HUES64 (cell line): ENCODE measurements around the gene CCDC68.

ENCODE experiments used
- H3K27ac ChIP-seq: 2 replicates; pipeline ENCODE4 v1.7.0; 2013; ENCODE audit warnings: low read depth, low read length, inconsistent platforms
- H3K27me3 ChIP-seq: 2 replicates; pipeline ENCODE4 v1.6.1; 2013; ENCODE audit warnings: mild to moderate bottlenecking, low read length; ENCODE audit not compliant: insufficient read depth
- H3K36me3 ChIP-seq: 2 replicates; pipeline ENCODE4 v1.6.1; 2013; ENCODE audit warnings: mild to moderate bottlenecking, low read length; ENCODE audit not compliant: insufficient read depth
- H3K4me1 ChIP-seq: 2 replicates; pipeline ENCODE4 v1.6.1; 2013; ENCODE audit warnings: mild to moderate bottlenecking, low read length, moderate library complexity; ENCODE audit not compliant: insufficient read depth
- H3K4me3 ChIP-seq: 2 replicates; pipeline ENCODE4 v1.5.1; 2013; ENCODE audit warnings: mild to moderate bottlenecking, low read length, moderate library complexity
- H3K9ac ChIP-seq: 2 replicates; pipeline ENCODE4 v1.6.1; 2013; ENCODE audit warnings: mild to moderate bottlenecking, low read depth, low read length
- H3K9me3 ChIP-seq: 2 replicates; pipeline ENCODE4 v1.6.1; 2013; ENCODE audit warnings: low read depth, low read length; ENCODE audit not compliant: insufficient read depth
- WGBS: fragments of 150-250, 120-280 bp; methylation state at CpG from one replicate; pipeline ENCODE4 v1.1.7; 2013; ENCODE audit warnings: missing lambda C conversion rate; 5-methylcytosine and 5-hydroxymethylcytosine counted together

CCDC68 gene

GRCh38 chr18:54942144-54942543, 17.1 kb downstream of the CCDC68 start:
- H3K36me3 ChIP-seq: no peaks in the 10 kb centered on the region
- H3K9me3 ChIP-seq: no peaks in the 10 kb centered on the region
- H3K4me3 ChIP-seq: no peak overlapping the region
- no peak overlapping the region for H3K9ac ChIP-seq
- no peaks in the 10 kb centered on the region for H3K27me3 ChIP-seq
- no peak overlapping the region for H3K27ac ChIP-seq
- 94% methylated on average over 4 of the region's 4 CpGs for WGBS
- H3K4me1 ChIP-seq: no peaks in the 10 kb centered on the region

- H3K9ac ChIP-seq: no peak overlapping the region
- WGBS: 79% methylated on average over 7 of the region's 7 CpGs
- H3K27ac ChIP-seq: no peak overlapping the region
- H3K4me1 ChIP-seq: no peaks in the 10 kb centered on the region
- no peaks in the 10 kb centered on the region for H3K9me3 ChIP-seq
- H3K36me3 ChIP-seq: no peaks in the 10 kb centered on the region
- H3K4me3 ChIP-seq: no peak overlapping the region
- H3K27me3 ChIP-seq: no peaks in the 10 kb centered on the region
Observed at GRCh38 chr18:54939361-54939917, 19.8 kb downstream of the CCDC68 start.

GRCh38 chr18:54938506-54938905, 20.8 kb downstream of the CCDC68 start:
- Histone ChIP-seq H3K36me3 (no peaks in the 10 kb centered on the region), H3K4me3 (no peak overlapping the region), H3K9ac (no peak overlapping the region), H3K27ac (no peak overlapping the region), H3K27me3 (no peaks in the 10 kb centered on the region), H3K4me1 (no peaks in the 10 kb centered on the region), H3K9me3 (no peaks in the 10 kb centered on the region)
- WGBS: 95% methylated on average over 3 of the region's 3 CpGs

GRCh38 chr18:54932472-54932871, 26.8 kb downstream of the CCDC68 start:
- no peaks in the 10 kb centered on the region for H3K36me3 ChIP-seq
- no peaks in the 10 kb centered on the region for H3K9me3 ChIP-seq
- H3K27ac ChIP-seq: no peak overlapping the region
- 94% methylated on average over 1 of the region's 1 CpG for WGBS
- H3K9ac ChIP-seq: no peak overlapping the region
- H3K4me3 ChIP-seq: no peak overlapping the region
- H3K27me3 ChIP-seq: no peaks in the 10 kb centered on the region
- no peaks in the 10 kb centered on the region for H3K4me1 ChIP-seq

- Histone ChIP-seq H3K27me3 (no peaks in the 10 kb centered on the region), H3K4me1 (no peaks in the 10 kb centered on the region), H3K9ac (no peak overlapping the region), H3K9me3 (no peaks in the 10 kb centered on the region), H3K4me3 (no peak overlapping the region), H3K27ac (no peak overlapping the region), H3K36me3 (no peaks in the 10 kb centered on the region)
- WGBS: 92% methylated on average over 4 of the region's 4 CpGs
Observed at GRCh38 chr18:54931152-54931551, 28.1 kb downstream of the CCDC68 start.

GRCh38 chr18:54928236-54928635, 31.0 kb downstream of the CCDC68 start:
- no peak overlapping the region for H3K27ac ChIP-seq
- H3K36me3 ChIP-seq: no peaks in the 10 kb centered on the region
- no peaks in the 10 kb centered on the region for H3K9me3 ChIP-seq
- H3K9ac ChIP-seq: no peak overlapping the region
- WGBS: 91% methylated on average over 2 of the region's 2 CpGs
- H3K4me1 ChIP-seq: no peaks in the 10 kb centered on the region
- no peak overlapping the region for H3K4me3 ChIP-seq
- H3K27me3 ChIP-seq: no peaks in the 10 kb centered on the region

GRCh38 chr18:54926593-54927325, 32.5 kb downstream of the CCDC68 start:
- 95% methylated on average over 3 of the region's 3 CpGs for WGBS
- H3K9me3 ChIP-seq: no peaks in the 10 kb centered on the region
- H3K27me3 ChIP-seq: no peaks in the 10 kb centered on the region
- no peak overlapping the region for H3K9ac ChIP-seq
- no peaks in the 10 kb centered on the region for H3K36me3 ChIP-seq
- no peaks in the 10 kb centered on the region for H3K4me1 ChIP-seq
- H3K27ac ChIP-seq: no peak overlapping the region
- H3K4me3 ChIP-seq: no peak overlapping the region

GRCh38 chr18:54924948-54925347, 34.3 kb downstream of the CCDC68 start:
- Histone ChIP-seq H3K4me1 (no peaks in the 10 kb centered on the region), H3K4me3 (no peak overlapping the region), H3K27me3 (no peaks in the 10 kb centered on the region), H3K9ac (no peak overlapping the region), H3K27ac (no peak overlapping the region), H3K36me3 (no peaks in the 10 kb centered on the region), H3K9me3 (no peaks in the 10 kb centered on the region)
- 100% methylated on average over 1 of the region's 1 CpG for WGBS

DNA sequence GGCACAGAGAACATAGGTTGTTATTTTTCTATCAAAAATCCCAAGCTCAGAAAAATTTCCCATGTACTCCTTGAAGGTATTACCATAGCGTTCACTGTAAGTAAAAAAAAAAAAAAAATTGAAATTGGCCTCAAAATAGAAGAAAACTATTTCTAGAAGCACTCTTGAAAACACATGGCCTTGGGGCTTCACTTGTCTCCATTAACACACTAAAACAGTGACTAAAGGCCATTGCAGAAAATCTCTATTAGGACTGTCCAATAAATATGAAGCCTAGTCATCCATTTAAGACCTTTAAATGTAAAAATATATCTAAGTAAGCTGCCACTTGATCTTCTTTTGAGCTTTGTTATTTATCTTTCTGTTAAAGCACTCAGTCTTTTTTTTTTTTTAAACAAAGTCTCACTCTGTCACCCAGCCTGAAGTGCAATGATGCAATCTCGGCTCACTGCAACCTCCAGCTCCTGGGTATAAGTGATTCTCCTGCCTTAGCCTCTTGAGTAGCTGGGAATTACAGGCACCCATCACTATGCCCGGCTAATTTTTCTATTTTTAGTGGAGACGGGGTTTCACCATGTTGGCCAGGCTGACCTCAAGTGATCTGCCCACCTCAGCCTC, 35.8 kb downstream of the CCDC68 start:
- Histone ChIP-seq H3K9me3 (no peaks in the 10 kb centered on the region), H3K27me3 (no peaks in the 10 kb centered on the region), H3K36me3 (no peaks in the 10 kb centered on the region), H3K4me3 (no peak overlapping the region), H3K9ac (no peak overlapping the region), H3K4me1 (no peaks in the 10 kb centered on the region), H3K27ac (no peak overlapping the region)
- WGBS: 97% methylated on average over 3 of the region's 4 CpGs

DNA sequence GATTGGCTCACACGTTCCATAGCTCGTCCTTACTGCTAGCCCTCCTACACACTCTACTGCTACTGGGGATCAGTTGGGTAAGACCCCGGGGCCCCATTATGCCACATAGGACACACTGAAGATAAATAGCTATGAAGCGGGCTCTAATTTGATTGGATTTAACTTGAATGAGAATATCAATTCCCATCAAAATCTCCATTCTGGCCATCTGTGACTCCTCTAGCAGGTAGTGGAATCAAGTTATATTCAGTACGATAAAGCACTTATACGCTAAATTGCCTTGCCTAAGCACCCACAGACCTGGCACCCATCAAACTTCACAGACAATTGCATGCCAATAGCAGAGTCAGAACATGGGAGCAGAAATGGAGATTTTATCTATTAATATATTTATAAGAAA, 39.8 kb downstream of the CCDC68 start:
- 98% methylated on average over 5 of the region's 6 CpGs for WGBS
- no peak overlapping the region for H3K27ac ChIP-seq
- H3K9me3 ChIP-seq: no peaks in the 10 kb centered on the region
- no peak overlapping the region for H3K9ac ChIP-seq
- H3K27me3 ChIP-seq: no peaks in the 10 kb centered on the region
- no peak overlapping the region for H3K4me3 ChIP-seq
- no peaks in the 10 kb centered on the region for H3K4me1 ChIP-seq
- no peaks in the 10 kb centered on the region for H3K36me3 ChIP-seq

- no peaks in the 10 kb centered on the region for H3K4me1 ChIP-seq
- H3K4me3 ChIP-seq: no peak overlapping the region
- H3K27me3 ChIP-seq: no peaks in the 10 kb centered on the region
- WGBS: 71% methylated on average over 4 of the region's 4 CpGs
- no peaks in the 10 kb centered on the region for H3K36me3 ChIP-seq
- no peak overlapping the region for H3K27ac ChIP-seq
- H3K9ac ChIP-seq: no peak overlapping the region
- H3K9me3 ChIP-seq: no peaks in the 10 kb centered on the region
Observed at GRCh38 chr18:54918060-54918459, 41.2 kb downstream of the CCDC68 start.
